Subcutaneous preadipocyte (primary cell): Measurements from ENCODE around the gene PXMP2. TPM values are rescaled to one million over a fixed set of nuclear protein-coding genes. Genes with fewer than 3 reads are reported as not detected.

Source experiments
- small RNA-seq: library from RNA; depleted of rRNA; stranded (forward); fragments of <200 nt; gene quantifications from one replicate; pipeline ENCODE3, GENCODE V24; 2012
- total RNA-seq: library from RNA; depleted of rRNA; stranded (reverse); fragments of >200 nt; gene quantifications from 2 replicates; pipeline ENCODE4 v1.2.3, GENCODE V29; 2012

Gene PXMP2
- 9.6 and 11.1 TPM in 2 replicates for total RNA-seq

GRCh38 chr12:132687211-132688164 is at the start of gene PXMP2, which contains the start of gene POLE:
TSS of gene PXMP2 (plus strand) at chr12:132687587. CDS start at chr12:132687671, 84 bp downstream.
TSS of gene POLE (minus strand) at chr12:132687342. CDS start at chr12:132687315, 27 bp downstream.

DNA sequence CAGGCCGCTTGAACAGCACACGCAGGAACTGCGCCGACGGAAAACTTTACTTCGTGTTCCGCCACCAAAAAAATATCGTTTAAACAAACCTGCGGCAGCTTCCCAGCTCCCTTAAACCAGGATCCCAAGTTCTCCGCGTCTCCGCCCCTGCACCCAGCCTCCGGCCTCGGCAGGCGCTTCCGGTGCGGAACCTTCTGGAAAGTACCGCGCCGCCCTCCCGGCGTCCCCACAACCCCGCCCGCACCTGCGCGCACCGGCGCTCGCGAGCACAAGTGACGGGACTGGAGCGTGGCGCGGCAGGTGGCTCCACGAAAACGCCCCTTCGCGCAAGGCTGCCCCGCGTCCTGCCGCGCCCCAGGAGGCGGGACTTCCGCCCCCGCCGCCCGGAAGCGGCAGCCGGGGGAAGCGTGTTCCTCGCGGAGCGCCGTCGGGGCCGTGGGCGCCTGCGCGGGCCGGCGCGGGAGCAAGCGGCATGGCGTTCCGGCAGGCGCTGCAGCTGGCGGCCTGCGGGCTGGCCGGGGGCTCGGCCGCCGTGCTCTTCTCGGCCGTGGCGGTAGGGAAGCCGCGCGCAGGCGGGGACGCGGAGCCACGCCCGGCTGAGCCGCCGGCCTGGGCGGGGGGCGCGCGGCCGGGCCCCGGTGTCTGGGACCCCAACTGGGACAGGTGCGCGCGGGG is 23.2 kb downstream of the PXMP2 start, which contains the start of gene PGAM5:
PGAM5 (plus strand) TSS at position 438 of the 675 bp plus-strand sequence; CDS start at position 473, 35 bp downstream.

Small RNA genes lying within 50 kb of the gene (small RNA-seq; reads per million reads assigned to genes)
- gene RNA5SP379: not detected

Other genes with a start within 250 kb of the PXMP2 start
- gene FBRSL1, start 197.4 kb upstream of the PXMP2 start, total RNA-seq: 3.3 and 14.7 TPM in 2 replicates
- not detected in 2 replicates for gene LRCOL1, start 77.0 kb upstream of the PXMP2 start, total RNA-seq
- gene P2RX2, start 68.8 kb upstream of the PXMP2 start, total RNA-seq: not detected in 2 replicates
- 34.5 and 54.2 TPM in 2 replicates for gene POLE, start 245 bp upstream of the PXMP2 start, total RNA-seq
- 40.8 and 77.4 TPM in 2 replicates for gene PGAM5, start 23.3 kb downstream of the PXMP2 start, total RNA-seq
- 64.3 and 82.3 TPM in 2 replicates for gene ANKLE2, start 74.2 kb downstream of the PXMP2 start, total RNA-seq
- 67.2 and 110 TPM in 2 replicates for gene GOLGA3, start 141.3 kb downstream of the PXMP2 start, total RNA-seq
- gene CHFR, start 200.0 kb downstream of the PXMP2 start, total RNA-seq: 37.5 and 38.5 TPM in 2 replicates